Measurements from ENCODE around the gene FRRS1L. TPM values are rescaled to one million over a fixed set of nuclear protein-coding genes. Genes with fewer than 3 reads are reported as not detected.

The FRRS1L gene
- total RNA-seq, 3 donors from 2014 or later: 0.16 to 2.6 (median 2.0) TPM

DNA sequence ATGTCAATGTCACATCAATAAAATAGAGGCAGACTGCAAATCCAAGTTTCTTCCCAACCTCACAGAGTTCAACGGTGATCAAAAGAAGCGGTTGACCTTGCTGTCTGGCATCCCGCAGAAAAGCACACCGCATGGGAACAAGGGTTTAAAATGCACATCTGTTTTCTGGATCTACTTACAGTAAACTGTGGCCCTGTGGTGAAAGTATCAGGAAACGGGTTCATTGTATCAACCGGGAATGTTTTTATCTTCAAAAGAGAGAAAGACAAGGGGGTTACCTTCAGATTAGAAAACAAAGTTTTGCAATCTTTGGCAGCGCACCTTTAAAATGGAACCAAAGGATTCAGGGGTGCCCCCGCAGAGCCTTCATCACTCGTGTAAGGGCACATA is 15.5 kb upstream of the FRRS1L start:
- Histone ChIP-seq H3K4me3 (no peak overlapping the region), H3K4me1 (no peaks in the 10 kb centered on the region), H3K9me3 (no peaks in the 10 kb centered on the region), H3K27me3 (no peaks in the 10 kb centered on the region), H3K27ac (no peak overlapping the region), H3K36me3 (no peaks in the 10 kb centered on the region)
- intact Hi-C loops (cut with DNase I; ENCODE audit: low total_unique reads): no loop called here
- no peak for TF ChIP-seq POLR2AphosphoS5 (IDR thresholded peaks at IDR 0.05)
- DNase-seq (ENCODE audit: low spot score in 2 of 2): no peak

DNA sequence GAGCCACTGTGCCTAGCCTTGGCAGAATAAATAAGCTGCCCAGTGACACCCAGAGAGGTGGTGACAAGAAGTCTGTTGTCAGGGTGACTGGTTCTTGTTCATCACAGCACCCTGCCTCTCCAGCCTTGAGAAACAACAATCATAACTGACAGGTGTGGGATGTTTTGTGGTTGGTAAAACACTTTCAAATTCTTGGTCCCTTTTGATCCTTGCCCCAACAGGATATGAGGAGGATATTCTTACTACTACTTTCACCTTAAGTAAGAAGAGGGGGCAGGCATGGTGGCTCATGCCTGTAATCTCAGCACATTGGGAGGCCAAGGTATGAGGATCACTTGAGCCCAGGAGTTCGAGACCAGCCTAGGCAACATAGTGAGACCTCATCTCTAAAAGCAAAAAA is 14.2 kb upstream of the FRRS1L start:
- DNase-seq (ENCODE audit: low spot score in 2 of 2): no peak
- no peak overlapping the region for H3K27ac ChIP-seq
- H3K36me3 ChIP-seq: no peaks in the 10 kb centered on the region
- H3K9me3 ChIP-seq: no peaks in the 10 kb centered on the region
- H3K4me3 ChIP-seq: no peak overlapping the region
- H3K4me1 ChIP-seq: no peaks in the 10 kb centered on the region
- H3K27me3 ChIP-seq: no peaks in the 10 kb centered on the region
- intact Hi-C loops (cut with DNase I; ENCODE audit: low total_unique reads): no loop called here
- TF ChIP-seq POLR2AphosphoS5 (IDR thresholded peaks at IDR 0.05): no peak
- no peak for TF ChIP-seq POLR2A (IDR thresholded peaks at IDR 0.05)
- TF ChIP-seq, protein P1, sequence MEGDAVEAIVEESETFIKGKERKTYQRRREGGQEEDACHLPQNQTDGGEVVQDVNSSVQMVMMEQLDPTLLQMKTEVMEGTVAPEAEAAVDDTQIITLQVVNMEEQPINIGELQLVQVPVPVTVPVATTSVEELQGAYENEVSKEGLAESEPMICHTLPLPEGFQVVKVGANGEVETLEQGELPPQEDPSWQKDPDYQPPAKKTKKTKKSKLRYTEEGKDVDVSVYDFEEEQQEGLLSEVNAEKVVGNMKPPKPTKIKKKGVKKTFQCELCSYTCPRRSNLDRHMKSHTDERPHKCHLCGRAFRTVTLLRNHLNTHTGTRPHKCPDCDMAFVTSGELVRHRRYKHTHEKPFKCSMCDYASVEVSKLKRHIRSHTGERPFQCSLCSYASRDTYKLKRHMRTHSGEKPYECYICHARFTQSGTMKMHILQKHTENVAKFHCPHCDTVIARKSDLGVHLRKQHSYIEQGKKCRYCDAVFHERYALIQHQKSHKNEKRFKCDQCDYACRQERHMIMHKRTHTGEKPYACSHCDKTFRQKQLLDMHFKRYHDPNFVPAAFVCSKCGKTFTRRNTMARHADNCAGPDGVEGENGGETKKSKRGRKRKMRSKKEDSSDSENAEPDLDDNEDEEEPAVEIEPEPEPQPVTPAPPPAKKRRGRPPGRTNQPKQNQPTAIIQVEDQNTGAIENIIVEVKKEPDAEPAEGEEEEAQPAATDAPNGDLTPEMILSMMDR (IDR thresholded peaks at IDR 0.05): no peak

DNA sequence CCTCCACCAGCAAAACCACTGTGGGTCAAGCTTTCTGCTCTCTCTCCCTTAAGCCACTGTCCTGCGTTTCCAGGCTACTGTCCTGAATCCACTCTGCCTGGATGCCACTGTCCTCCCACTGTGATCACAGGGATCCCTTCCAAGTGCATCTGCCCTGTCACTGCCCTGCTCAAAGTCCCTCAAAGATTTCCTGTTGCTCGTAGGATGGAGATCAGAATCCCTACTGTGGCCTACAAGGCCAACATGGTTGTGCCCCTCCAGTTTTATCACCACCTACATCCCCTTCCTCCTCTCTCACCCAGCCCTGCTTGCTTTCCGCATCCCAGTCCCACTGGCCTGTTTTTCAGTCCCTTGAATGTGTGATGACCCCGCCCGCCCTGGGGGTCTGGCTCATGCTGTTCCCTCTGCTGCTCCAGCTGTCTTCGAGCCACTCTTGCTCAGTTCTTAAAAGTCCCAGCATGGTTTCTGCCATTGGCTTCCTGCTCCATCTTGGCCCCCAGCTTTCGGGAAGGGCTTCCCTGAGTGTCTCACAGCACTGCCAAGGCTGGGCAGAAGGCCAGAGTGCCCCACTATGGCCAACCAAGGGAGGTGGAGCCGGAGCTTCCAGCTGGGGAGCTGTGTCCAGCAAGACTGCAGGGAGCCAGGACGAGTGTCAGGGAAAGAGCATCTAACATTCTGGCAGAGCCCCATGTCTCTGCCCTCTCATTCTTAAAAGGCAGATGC is 12.9 kb upstream of the FRRS1L start:
- Histone ChIP-seq H3K27ac (no peak overlapping the region), H3K36me3 (no peaks in the 10 kb centered on the region), H3K9me3 (no peaks in the 10 kb centered on the region), H3K4me1 (no peaks in the 10 kb centered on the region), H3K4me3 (no peak overlapping the region), H3K27me3 (no peaks in the 10 kb centered on the region)
- DNase-seq (ENCODE audit: low spot score in 2 of 2): no peak
- no peak for TF ChIP-seq POLR2A (IDR thresholded peaks at IDR 0.05)
- TF ChIP-seq, protein P1 (IDR thresholded peaks at IDR 0.05): no peak
- TF ChIP-seq POLR2AphosphoS5 (IDR thresholded peaks at IDR 0.05): no peak
- intact Hi-C loops (cut with DNase I; ENCODE audit: low total_unique reads): no loop called here

DNA sequence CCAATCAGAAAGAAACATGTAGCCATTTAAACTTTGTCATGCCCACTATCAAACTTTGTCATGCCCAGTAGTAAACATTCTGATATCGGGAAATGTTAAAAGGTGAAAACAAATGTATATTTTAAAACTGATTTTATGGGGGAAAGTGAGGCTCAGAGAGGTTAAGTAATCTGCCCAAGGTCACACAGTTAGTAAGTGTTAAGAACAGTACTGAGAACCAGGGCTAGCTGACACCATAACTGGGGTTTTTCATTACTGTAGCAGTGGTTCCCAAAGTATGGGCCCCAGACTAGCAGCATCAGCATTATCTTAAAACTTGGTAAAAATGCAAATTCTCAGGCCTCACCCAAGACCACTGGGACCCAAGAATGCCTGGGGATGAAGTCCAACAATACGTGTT is 9.9 kb upstream of the FRRS1L start:
- Histone ChIP-seq H3K36me3 (no peaks in the 10 kb centered on the region), H3K27me3 (no peaks in the 10 kb centered on the region), H3K9me3 (no peaks in the 10 kb centered on the region), H3K4me3 (no peak overlapping the region), H3K4me1 (no peaks in the 10 kb centered on the region), H3K27ac (no peak overlapping the region)
- DNase-seq (ENCODE audit: low spot score in 2 of 2): no peak
- intact Hi-C loops (cut with DNase I; ENCODE audit: low total_unique reads): no loop called here
- no peak for TF ChIP-seq POLR2A (IDR thresholded peaks at IDR 0.05)
- TF ChIP-seq, protein P1 (IDR thresholded peaks at IDR 0.05): no peak
- TF ChIP-seq POLR2AphosphoS5 (IDR thresholded peaks at IDR 0.05): no peak

DNA sequence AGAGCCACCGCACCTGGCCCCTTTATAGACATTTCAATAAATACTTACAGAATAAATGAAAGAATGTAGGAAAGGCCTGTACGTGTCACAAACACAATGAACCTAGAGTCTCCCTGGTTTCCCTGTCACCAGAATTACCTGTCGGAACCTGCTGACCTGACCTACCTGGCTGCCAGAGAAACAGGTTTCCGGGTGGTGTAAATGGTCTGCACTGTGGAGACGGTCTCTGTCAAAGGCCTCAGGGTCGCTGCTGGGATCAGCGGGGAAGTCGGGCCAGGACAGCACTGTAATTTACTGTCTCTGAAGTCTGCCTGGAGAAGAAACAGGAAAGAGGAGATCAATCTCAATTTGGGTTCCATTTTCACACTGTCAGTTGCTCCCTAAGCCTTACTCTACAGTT is 9.3 kb upstream of the FRRS1L start:
- intact Hi-C loops (cut with DNase I; ENCODE audit: low total_unique reads): no loop called here
- H3K27ac ChIP-seq: no peak overlapping the region
- H3K4me1 ChIP-seq: no peaks in the 10 kb centered on the region
- H3K27me3 ChIP-seq: no peaks in the 10 kb centered on the region
- no peak for DNase-seq (ENCODE audit: low spot score in 2 of 2)
- no peak overlapping the region for H3K4me3 ChIP-seq
- TF ChIP-seq POLR2A (IDR thresholded peaks at IDR 0.05): no peak
- TF ChIP-seq POLR2AphosphoS5 (IDR thresholded peaks at IDR 0.05): no peak
- TF ChIP-seq, protein P1 (IDR thresholded peaks at IDR 0.05): no peak
- no peaks in the 10 kb centered on the region for H3K36me3 ChIP-seq
- no peaks in the 10 kb centered on the region for H3K9me3 ChIP-seq
